Renal cortex interstitium (tissue), 11 donors: ENCODE measurements around the gene SNRPB. TPM values are rescaled to one million over a fixed set of nuclear protein-coding genes. Genes with fewer than 3 reads are reported as not detected.
"Not testable (repeated sequence)": the region's sequence is repeated elsewhere in the genome, so short reads cannot be mapped to it uniquely, and the experiment has no call there.

Experiments used
- DNase-seq, 11 donors: peaks; one replicate each; pipeline ENCODE4 v3.0.0-alpha.2; 2013; ENCODE audit warnings: low read depth in 9 of 11, low spot score in 4 of 11; ENCODE audit errors: extremely low read depth in 1 of 11
- polyA plus RNA-seq, 3 donors: library from polyadenylated mRNA; unstranded; fragments of 120-200 nt; gene quantifications; one replicate each; pipeline ENCODE4 v1.2.1, GENCODE V29; 2013; ENCODE audit not compliant: insufficient read length in 3 of 3

Gene SNRPB
- polyA plus RNA-seq, 3 donors, result 140 to 186 (median 145) TPM

DNA sequence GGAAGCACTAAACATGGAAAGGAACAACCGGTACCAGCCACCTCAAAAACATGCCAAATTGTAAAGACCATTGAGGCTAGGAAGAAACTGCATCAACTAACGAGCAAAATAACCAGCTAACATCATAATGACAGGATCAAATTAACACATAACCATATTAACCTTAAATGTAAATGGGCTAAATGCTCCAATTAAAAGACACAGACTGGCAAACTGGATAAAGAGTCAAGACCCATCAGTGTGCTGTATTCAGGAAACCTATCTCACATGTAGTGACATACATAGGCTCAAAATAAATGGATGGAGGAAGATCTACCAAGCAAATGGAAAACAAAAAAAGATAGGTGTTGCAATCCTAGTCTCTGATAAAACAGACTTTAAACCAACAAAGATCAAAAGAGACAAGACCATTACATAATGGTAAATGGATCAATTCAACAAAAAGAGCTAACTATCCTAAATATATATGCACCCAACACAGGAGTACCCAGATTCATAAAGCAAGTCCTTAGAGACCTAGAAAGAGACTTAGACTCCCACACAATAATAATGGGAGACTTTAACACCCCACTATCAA lies 32.3 kb upstream of the SNRPB start:
- DNase-seq, result not testable (repeated sequence)

GRCh38 chr20:2485661-2486060 lies 15.1 kb upstream of the SNRPB start:
- no peak for DNase-seq

- DNase-seq, result no peak
These were observed 14.5 kb upstream of the SNRPB start for GRCh38 chr20:2485080-2485479.

DNA sequence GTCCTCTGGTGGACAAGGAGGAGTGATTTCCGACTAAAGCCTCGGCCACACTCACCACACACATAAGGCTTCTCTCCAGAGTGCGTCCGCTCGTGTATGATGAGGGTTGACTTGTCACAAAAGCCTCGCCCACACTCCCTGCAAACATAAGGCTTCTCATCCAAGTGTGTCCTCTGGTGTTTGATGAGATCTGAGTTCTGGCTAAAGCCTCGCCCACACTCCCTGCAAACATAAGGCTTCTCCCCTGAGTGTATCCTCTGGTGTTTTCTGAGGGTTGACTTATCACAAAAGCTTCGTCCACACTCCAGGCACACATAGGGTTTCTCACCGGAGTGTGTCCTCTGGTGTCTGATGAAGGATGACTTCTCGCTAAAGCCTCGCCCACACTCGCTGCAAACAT lies 12.9 kb upstream of the SNRPB start:
- no peak for DNase-seq

GRCh38 chr20:2480381-2480780 lies 9.8 kb upstream of the SNRPB start:
- no peak for DNase-seq

- DNase-seq, result no peak
These were observed 6.4 kb upstream of the SNRPB start for GRCh38 chr20:2476742-2477615.

GRCh38 chr20:2475850-2476741 lies 5.5 kb upstream of the SNRPB start:
- no peak for DNase-seq

GRCh38 chr20:2473516-2473915 lies 2.9 kb upstream of the SNRPB start:
- no peak for DNase-seq

DNA sequence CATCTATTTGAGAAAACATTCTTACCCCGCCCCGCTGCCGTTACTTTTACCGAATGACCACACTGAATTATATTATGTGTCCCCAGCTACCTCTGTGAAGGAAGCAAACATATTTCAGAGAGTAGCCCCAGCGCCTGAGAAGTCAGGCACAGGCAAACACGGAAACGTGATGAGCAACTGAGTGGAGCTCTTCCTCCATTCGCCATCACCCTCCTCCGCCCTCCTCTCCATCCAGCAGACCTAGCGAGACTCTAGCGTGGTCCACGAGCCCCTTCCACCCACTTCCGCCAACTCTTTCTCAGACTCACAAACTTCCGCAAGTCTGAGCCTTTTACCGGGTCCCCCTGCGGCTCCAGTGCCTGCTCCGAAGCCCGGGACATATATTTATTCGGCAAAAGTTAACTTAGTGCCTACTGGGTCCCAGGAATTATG lies 582 bp downstream of the SNRPB start:
- DNase-seq, result peak in 10 of 11 donors; percentile 19 to 44 (median 31)

GRCh38 chr20:2468581-2469407 lies 1.8 kb downstream of the SNRPB start:
- DNase-seq, result no peak

- no peak for DNase-seq
These were observed 3.2 kb downstream of the SNRPB start for GRCh38 chr20:2467412-2467811.

DNA sequence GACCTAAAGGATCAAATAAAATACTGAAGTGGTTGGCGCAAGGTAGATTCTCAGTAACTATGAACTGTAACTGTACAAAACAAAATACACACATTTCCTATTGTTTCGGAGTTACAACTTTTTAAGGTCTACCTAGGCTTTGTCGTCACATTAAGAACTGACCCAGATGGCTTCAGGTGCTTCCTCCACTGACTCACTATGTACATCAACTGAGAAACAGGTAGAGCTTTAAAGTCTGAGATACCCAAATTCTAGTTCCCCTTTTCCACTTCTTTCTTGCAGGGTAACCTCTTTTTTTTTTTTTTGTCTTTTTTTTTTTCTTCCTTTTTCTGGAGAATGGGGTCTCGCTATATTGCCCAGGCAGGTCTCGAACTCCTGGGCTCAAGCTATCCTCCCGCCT lies 5.5 kb downstream of the SNRPB start:
- no peak for DNase-seq

DNA sequence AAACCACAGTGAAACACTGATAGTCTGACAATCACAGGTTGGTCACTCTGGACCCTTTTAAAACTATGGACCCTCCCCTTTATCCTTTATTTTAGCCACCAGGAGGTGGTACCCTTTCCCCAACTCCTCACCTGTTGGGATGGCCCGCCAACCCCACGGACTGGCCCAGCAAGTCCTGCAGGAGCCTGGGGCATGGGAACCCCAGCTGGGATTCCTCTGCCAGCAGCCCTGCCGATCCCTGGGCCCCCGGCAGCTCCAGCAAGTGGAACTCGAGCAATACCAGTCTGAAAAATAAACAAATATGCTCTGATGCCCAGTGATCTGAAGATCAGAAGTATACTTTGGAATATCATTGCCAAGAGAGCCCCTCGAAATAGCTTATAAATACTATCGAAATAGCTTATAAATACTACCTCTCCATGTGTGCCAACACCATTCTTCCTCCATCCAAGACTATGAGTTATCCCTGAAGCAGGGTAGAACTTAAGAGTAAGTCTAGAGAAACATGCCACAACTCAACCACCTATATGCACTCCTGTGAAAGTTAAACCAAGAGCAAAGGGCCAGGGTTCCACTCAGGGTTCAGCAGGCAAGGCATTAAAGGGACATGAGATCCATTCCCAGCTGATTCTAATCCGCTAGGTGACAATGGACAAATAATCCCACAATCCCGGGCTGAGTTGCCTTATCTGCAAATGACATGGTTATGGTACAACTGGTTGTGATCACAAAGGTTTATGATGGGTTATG lies 6.8 kb downstream of the SNRPB start:
- no peak for DNase-seq

GRCh38 chr20:2462484-2462883 lies 8.1 kb downstream of the SNRPB start:
- no peak for DNase-seq

DNA sequence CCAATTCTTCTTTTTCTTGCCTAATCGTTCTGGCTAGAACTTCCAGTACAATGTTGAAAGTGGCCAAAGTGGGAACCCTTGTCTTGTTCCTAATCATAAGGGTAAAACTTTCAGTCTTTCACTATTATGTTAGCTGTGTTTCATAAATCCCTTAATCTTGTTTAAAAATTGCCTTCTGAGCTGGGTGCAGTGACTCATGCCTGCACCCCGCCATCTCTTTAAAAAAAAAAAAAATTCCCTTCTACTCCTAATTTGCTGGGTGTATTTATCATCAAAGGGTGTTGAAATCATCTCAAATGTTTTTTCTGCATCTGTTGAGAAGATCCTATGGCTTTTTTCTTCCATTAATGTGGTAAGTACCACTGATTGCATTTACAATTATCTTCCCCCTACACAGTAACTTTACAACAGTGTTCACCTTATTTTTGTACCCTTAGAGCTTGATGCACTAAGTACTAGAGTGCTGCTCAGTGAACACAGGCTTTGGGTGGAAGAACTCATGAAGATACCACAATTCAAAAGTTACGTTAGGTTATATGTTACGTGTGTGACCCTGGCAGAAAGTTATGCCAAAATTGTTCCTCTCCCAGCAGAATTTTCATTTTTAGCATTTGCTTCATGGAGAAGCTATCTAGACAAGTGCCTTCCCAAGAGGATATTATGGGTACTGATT lies 9.7 kb downstream of the SNRPB start:
- DNase-seq, result no peak

GRCh38 chr20:2459981-2460751 lies 10.4 kb downstream of the SNRPB start:
- DNase-seq, result no peak

DNA sequence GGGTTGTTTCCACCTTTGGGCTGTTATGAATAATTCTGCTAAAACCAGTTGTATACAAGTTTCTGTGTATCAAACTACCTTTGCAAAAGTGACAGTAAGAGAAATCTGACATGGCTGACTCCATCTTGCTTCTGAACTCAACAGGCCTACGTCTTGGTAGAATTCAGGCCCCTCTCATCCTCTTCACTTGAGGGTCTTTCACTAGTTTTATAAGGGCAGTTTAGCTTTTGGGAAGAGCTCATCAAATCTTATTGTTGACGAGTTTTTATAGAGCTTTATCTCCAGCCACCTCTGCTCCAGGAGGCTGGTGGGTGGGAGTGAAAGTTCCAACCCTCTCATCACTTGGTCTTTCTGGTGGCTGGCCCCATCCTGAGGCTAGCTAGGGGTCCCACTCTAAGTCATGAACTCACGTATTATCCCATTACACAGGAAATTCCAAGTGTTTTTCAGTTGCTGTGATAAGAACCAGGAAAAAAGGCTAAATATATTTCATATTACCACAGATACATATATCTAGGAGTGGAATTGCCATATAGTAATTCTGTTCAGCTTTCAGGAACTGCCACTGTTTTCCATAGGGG lies 11.6 kb downstream of the SNRPB start:
- DNase-seq, result no peak
